ENCODE data around the gene CENPH.
"Not testable (repeated sequence)": the region's sequence is repeated elsewhere in the genome, so short reads cannot be mapped to it uniquely, and the experiment has no call there.

Gene CENPH

DNA sequence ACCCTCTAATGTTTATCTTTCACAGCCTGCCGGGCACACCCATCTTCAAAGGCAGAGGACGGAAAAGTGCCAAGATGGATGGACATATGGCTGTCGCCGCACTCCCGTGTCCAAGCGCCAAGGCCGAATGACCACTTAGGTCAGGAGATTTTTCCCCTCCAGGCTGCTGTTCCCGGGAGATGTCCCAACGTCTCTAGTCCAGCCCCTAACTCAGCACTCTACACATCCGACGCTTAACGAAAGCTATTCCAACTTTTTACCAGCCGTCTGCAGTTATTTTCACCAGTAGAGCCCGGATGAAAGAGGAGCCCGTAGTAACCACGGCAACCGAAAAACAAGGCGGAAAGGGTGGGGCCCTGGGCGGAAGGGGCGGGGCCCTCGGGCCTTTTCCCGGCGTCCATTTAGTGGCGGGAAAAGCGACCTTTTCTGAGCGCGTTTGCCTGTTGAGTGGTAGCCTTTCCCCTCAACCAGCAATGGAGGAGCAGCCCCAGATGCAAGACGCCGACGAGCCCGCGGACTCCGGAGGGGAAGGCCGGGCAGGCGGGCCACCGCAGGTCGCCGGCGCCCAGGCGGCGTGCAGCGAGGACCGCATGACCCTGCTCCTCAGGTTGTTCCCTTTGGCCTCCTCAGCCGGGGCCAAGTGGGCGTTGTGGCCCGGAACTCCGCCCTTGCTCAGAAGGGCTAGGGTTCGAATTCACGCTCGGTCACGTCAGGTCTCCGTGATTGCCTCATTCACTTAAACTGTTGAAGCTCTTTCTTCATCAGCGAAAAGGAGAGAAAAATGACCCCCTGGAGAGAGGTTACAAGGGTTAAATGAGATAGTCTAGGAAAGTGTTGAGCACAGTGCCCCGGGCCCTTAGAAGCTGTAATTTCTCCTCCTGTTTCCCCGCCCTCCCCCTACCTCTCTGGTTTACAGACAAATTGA lies at the start of gene CENPH:
TSS of gene CENPH (plus strand) at position 422 of the 925 bp plus-strand sequence. CDS start at position 474, 52 bp downstream.
- peak; percentile 96 for DNase-seq

- not testable (repeated sequence) for DNase-seq
These were observed 49.1 kb upstream of the CENPH start for GRCh38 chr5:69140239-69140638.

DNA sequence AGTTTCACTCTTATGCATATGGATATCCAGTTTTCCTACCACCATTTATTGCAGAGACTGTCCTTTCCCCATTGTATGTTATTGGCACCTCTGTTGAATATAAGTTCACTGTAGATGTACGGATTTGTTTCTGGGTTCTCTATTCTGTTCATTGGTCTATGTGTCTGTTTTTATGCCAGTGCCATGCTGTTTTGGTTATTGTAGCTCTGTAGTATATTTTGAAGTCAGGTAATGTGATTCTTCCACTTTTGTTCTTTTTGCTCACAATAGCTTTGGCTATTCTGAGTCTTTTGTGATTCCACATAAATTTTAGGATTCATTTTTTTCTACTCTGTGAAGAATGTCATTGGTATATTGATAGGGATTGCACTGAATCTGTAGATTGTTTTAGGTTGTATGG lies 48.6 kb upstream of the CENPH start:
- no peak for DNase-seq

DNA sequence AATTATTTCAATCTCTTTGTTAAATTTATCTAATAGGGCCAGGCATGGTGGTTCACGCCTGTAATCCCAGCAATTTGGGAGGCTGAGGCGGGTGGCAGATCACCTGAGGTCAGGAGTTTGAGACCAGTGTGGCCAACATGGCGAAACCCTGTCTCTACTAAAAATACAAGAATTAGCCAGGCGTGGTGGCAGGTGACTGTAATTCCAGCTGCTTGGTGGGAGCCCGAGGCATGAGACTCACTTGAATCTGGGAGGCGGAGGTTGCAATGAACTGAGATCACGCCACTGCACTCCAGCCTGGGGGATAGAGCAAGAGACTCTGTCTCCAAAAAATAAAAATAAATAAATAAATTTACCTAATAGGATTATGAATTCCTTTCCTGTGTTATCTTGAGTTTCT lies 40.8 kb upstream of the CENPH start:
- not testable (repeated sequence) for DNase-seq

GRCh38 chr5:69148981-69149675 lies 40.3 kb upstream of the CENPH start:
- DNase-seq, result no peak

DNA sequence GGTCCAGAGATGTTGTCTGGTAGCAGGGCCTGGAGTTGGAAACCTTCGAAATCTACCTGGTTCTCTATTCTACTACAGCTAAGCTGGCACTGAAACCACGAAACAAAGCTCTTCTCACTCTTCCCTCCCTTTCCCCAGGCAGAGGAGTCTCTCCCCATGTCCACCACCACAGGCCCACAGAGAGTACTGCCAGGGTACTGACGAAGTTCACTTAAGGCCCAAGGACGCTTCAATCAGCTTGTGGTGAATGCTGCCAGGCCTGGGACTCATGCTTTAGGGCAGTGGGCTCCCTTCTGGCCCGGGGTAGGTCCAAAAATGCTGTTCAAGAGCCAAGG lies 39.7 kb upstream of the CENPH start:
- DNase-seq, result no peak

- no peak for DNase-seq
These were observed 36.7 kb upstream of the CENPH start for GRCh38 chr5:69152731-69153130.

DNA sequence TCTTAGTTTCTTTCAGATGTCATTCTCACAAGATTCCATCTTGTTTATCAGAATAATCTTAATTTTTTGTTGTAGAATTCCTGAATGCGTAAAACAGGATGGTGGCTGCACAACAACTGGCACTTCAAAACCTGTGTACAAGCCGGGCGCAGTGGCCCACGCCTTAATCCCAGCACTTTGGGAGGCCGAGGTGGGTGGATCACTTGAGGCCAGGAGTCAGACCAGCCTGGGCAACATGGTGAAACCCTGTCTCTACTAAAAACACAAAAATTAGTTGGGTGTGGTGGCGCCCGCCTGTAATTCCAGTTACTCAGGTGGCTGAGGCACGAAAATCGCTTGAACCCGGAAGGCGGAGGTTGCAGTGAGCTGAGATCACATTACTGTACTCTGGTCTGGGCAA lies 32.9 kb upstream of the CENPH start:
- no peak for DNase-seq

DNA sequence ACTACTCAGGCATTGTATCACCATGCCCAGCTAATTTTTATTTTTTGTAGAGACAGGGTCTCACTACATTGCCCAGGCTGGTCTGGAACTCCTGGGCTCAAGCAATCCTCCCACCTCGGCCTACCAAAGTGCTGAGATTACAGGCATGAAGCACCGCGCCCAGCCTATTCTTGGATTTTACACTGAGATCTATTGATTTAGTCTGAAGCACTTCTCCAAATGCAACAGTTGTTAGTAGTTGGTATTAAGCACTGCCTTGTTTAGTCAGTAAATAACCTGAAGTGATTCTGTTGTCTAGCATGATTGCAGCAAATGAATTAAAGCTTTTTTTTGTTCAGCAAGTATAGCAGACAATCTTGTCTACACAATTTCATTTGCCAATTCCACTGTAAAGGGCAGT lies 31.3 kb upstream of the CENPH start:
- no peak for DNase-seq

DNA sequence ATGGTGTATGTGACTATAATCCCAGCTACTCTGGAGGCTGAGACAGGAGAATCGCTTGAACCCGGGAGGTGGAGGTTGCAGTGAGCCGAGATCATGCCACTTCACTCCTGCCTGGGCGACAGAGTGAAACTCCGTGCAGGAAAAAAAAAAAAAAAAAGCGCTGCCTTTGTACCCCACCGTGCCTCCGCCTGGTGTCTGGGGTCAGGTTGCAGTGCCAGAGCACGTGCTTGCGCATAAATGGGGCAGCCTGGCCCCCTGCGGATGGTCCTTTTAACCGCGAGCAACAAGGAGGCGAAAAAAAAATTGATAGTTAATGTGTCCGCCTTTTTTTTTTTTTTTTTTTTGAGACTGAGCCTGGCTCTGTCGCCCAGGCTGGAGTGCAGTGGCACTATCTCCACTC lies 28.7 kb upstream of the CENPH start:
- DNase-seq, result no peak

DNA sequence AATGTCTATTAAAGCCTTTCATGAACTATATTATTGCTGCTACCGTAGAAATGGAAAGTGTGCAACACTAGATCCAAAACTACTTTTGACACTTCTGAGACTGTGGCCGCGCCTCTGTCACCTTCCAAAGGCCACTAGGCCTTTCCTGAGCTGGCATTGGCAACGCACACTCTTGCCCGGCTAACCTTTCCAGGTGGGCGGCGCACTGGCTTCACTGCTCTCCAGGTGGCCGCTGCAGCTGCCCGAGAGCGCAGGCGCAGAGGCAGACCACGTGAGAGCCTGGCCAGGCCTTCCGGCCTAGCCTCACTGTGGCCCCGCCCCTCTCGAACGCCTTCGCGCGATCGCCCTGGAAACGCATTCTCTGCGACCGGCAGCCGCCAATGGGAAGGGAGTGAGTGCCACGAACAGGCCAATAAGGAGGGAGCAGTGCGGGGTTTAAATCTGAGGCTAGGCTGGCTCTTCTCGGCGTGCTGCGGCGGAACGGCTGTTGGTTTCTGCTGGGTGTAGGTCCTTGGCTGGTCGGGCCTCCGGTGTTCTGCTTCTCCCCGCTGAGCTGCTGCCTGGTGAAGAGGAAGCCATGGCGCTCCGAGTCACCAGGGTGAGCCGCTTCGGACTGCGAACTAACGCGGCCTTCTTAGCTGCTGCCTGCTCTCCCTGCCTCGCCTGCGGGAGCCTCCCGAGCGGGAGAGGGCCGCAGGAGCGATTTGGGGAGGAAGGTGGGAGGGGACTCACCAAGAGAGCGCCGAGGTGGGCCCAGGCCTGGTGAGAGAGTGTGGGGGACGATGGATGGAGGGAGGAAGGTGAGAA lies 22.5 kb upstream of the CENPH start, which contains the start of gene CCNB1:
TSS of gene CCNB1 (plus strand) at position 465 of the 807 bp plus-strand sequence. CDS start at position 578, 113 bp downstream.
- DNase-seq, result peak; percentile 99

DNA sequence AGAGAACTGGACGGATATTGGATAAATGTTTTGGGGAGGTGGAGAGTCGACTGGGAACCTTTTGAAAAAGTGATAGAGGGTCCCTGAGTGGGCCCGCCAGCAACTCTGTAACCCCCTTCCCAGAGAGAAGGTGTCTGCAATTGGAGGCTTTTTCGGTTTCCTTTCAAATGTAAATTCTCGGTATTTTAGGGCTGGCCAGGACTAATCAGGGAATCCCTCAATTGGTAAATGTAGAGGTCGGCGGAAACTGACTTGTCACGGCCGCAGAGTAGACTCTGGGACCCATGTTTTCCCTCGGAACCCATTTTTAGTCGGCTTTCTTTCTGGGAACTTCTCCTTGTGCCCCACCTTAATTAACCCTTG lies 21.9 kb upstream of the CENPH start:
- peak; percentile 3 for DNase-seq

DNA sequence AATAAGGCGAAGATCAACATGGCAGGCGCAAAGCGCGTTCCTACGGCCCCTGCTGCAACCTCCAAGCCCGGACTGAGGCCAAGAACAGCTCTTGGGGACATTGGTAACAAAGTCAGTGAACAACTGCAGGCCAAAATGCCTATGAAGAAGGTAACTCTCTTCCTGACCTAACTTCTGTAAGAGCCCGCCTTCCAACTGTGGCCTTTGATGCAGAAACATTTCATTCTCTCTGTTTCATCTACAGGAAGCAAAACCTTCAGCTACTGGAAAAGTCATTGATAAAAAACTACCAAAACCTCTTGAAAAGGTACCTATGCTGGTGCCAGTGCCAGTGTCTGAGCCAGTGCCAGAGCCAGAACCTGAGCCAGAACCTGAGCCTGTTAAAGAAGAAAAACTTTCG lies 21.5 kb upstream of the CENPH start:
- DNase-seq, result no peak

- no peak for DNase-seq
These were observed 18.9 kb upstream of the CENPH start for GRCh38 chr5:69170495-69170894.

DNA sequence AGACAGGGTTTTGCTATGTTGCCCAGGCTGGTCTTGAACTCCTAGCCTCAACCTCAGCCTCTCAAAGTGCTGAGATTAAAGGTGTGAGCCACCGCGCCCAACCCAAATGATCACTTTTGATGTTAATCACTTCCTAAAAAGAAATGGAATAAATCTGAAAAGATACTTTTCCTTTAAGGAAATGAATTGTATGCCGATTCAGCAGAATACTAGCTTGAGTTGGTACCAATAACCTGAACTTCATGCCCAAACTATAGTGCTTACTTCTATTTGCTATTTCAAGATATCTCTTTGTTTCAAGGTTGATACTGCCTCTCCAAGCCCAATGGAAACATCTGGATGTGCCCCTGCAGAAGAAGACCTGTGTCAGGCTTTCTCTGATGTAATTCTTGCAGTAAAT lies 18.4 kb upstream of the CENPH start:
- no peak for DNase-seq

DNA sequence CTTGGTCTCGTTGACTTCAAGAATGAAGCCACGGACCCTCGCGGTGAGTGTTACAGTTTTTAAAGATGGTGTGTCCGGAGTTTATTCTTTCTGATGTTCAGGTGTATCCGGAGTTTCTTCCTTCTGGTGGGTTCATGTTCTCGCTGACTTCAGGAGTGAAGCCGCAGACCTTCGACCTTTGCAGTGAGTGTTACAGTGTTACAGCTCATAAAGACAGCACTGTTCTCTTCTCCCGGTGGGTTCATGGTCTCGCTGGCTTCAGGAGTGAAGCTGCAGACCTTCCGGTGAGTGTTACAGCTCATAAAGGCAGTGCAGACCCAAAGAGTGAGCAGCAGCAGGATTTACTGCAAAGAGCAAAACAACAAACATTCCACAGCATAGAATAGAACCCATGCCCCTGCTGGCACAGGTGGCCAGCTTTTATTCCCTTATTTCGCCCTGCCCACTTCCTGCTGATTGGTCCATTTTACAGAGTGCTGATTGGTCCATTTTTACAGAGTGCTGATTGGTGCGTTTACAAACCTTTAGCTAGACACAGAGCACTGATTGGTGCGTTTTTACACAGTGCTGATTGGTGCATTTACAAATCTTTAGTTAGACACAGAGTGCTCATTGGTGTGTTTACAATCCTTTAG lies 7.6 kb upstream of the CENPH start:
- DNase-seq, result not testable (repeated sequence)

DNA sequence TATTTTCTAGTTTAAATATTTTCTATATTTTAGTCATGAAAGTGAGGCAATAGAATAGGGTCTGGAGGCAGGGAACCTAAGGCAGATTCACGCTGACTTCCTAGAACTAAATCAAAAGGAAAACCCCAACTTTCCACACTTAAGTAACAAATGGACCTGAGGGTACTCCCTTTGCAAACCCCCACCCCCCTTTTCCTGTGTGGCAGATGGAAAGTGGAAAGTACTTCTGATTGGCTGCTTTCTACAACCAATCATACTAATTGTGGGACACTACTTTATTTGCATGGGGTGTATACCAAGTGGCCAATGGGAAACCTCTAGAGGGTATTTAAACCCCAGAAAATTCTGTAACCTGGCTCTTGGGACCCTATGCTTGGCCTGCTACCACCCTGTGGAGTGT lies 4.8 kb upstream of the CENPH start:
- no peak for DNase-seq

DNA sequence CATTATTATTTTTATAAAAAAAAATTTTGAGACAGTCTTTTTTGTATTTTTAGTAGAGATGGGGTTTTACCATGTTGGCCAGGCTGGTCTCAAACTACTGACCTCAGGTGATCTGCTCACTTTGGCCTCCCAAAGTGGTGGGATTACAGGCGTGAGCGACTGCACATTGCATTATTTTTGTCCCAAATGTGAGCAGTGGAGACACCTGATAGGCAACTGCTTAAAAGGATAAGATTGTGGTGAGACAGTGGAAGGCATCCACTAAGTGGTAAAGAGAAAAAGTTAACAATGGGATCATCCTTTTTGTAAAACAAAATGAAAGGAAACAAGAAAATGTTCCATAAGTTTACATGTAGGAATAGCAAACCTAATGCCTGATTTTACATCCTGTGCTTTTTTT lies 2.0 kb upstream of the CENPH start:
- DNase-seq, result no peak

GRCh38 chr5:69188811-69189161 lies 597 bp upstream of the CENPH start:
- DNase-seq, result no peak

GRCh38 chr5:69202497-69202896 lies 13.1 kb downstream of the CENPH start:
- no peak for DNase-seq

DNA sequence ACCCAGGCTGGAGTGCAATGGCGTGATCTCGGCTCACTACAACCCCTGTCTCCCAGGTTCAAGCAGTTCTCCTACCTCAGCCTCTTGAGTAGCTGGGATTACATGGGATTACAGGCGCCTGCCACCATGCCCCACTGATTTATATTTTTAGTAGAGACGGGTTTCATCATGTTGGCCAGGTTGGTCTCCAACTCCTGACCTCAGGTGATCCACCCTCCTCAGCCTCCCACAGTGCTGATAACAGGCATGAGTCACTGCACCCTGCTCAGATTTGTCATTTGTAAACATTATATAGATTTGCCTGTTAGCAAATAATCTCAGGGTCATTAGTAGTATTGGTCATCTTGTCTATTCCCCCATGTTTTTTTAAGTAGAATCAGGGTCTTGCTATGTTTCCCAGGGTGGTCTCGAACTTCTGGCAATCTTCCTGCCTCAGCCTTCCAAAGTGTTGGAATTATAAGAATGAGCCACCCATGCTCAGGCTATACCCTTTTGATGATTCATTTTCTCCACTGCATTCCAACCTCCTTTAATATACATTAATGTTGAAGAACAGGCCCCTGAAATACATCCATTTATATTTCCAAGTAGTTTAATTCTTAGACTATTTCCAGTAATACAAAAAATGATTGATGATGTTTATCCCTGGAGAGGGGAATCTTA lies 17.3 kb downstream of the CENPH start:
- DNase-seq, result no peak

- no peak for DNase-seq
These were observed 20.2 kb downstream of the CENPH start for GRCh38 chr5:69209602-69210001.
